Measurements from ENCODE around the gene PCDHGB3. TPM values are rescaled to one million over a fixed set of nuclear protein-coding genes. Genes with fewer than 3 reads are reported as not detected.
"Not testable (repeated sequence)": the region's sequence is repeated elsewhere in the genome, so short reads cannot be mapped to it uniquely, and the experiment has no call there.

Gene PCDHGB3
- total RNA-seq, 1 experiment from 2014 or later = 22.7 TPM

- DNase-seq = no peak
- Histone ChIP-seq H3K4me1 (ENCODE audit: low read length) (no peaks in the 10 kb centered on the region), H3K4me3 (ENCODE audit: low read length) (peak within 1 kb of the TSS; percentile 18; the same call in 1 of the 2 replicates), H3K9me3 (ENCODE audit: low read length) (peaks cover 39% of the 10 kb centered on the region), H3K79me2 (ENCODE audit: low read length) (peaks cover 37% of the 10 kb centered on the region), H4K20me1 (ENCODE audit: insufficient read depth, low read depth, low read length) (no peaks in the 10 kb centered on the region), H2AFZ (ENCODE audit: low read length) (no peak within 1 kb of the TSS), H3K4me2 (ENCODE audit: low read depth, low read length, poor library complexity, severe bottlenecking) (no peak within 1 kb of the TSS), H3K27ac (ENCODE audit: low read length) (no peak within 1 kb of the TSS), H3K36me3 (ENCODE audit: insufficient read depth, low read length) (peaks cover 63% of the 10 kb centered on the region), H3K9ac (ENCODE audit: low read length) (no peak within 1 kb of the TSS), H3K9me2 (replicated peaks; ENCODE audit: insufficient read depth, low read length) (no peaks in the 10 kb centered on the region), H3K27me3 (ENCODE audit: low read length) (no peaks in the 10 kb centered on the region)
Measured at GRCh38 chr5:141382469-141383294, 12.6 kb downstream of the PCDHGB3 start, which contains the start of gene PCDHGA7. Gene PCDHGA7, plus strand, starts transcription at chr5:141382742. Its CDS starts 158 bp downstream, at chr5:141382900.

- DNase-seq = no peak
- H3K36me3 ChIP-seq (ENCODE audit: insufficient read depth, low read length) = peaks cover 62% of the 10 kb centered on the region
- H3K4me3 ChIP-seq (ENCODE audit: low read length) = peak overlapping the region; percentile 18; the same call in 1 of the 2 replicates
- H3K4me1 ChIP-seq (ENCODE audit: low read length) = no peaks in the 10 kb centered on the region
- H3K9me3 ChIP-seq (ENCODE audit: low read length) = peaks cover 40% of the 10 kb centered on the region
- H3K9me2 ChIP-seq (replicated peaks; ENCODE audit: insufficient read depth, low read length) = no peaks in the 10 kb centered on the region
- H3K27me3 ChIP-seq (ENCODE audit: low read length) = no peaks in the 10 kb centered on the region
- no peaks in the 10 kb centered on the region for H4K20me1 ChIP-seq (ENCODE audit: insufficient read depth, low read depth, low read length)
- H3K4me2 ChIP-seq (ENCODE audit: low read depth, low read length, poor library complexity, severe bottlenecking) = no peak overlapping the region
- H3K27ac ChIP-seq (ENCODE audit: low read length) = no peak overlapping the region
- no peak overlapping the region for H3K9ac ChIP-seq (ENCODE audit: low read length)
- H3K79me2 ChIP-seq (ENCODE audit: low read length) = peaks cover 33% of the 10 kb centered on the region
- no peak overlapping the region for H2AFZ ChIP-seq (ENCODE audit: low read length)
Measured at GRCh38 chr5:141383345-141383744, 13.3 kb downstream of the PCDHGB3 start.

GRCh38 chr5:141384471-141385267 is 14.6 kb downstream of the PCDHGB3 start:
- Histone ChIP-seq H3K9ac (ENCODE audit: low read length) (no peak overlapping the region), H3K4me2 (ENCODE audit: low read depth, low read length, poor library complexity, severe bottlenecking) (no peak overlapping the region), H3K9me2 (replicated peaks; ENCODE audit: insufficient read depth, low read length) (no peaks in the 10 kb centered on the region), H3K79me2 (ENCODE audit: low read length) (peaks cover 21% of the 10 kb centered on the region; the same call in 1 of the 2 replicates), H3K4me3 (ENCODE audit: low read length) (no peak overlapping the region), H3K4me1 (ENCODE audit: low read length) (no peaks in the 10 kb centered on the region), H3K9me3 (ENCODE audit: low read length) (peaks cover 38% of the 10 kb centered on the region), H3K36me3 (ENCODE audit: insufficient read depth, low read length) (peaks cover 50% of the 10 kb centered on the region), H3K27ac (ENCODE audit: low read length) (no peak overlapping the region), H2AFZ (ENCODE audit: low read length) (no peak overlapping the region), H4K20me1 (ENCODE audit: insufficient read depth, low read depth, low read length) (no peaks in the 10 kb centered on the region), H3K27me3 (ENCODE audit: low read length) (no peaks in the 10 kb centered on the region)
- DNase-seq = no peak

- not testable (repeated sequence) for DNase-seq; H4K20me1 ChIP-seq (ENCODE audit: insufficient read depth, low read depth, low read length); H3K4me2 ChIP-seq (ENCODE audit: low read depth, low read length, poor library complexity, severe bottlenecking); H3K4me3 ChIP-seq (ENCODE audit: low read length); H3K27ac ChIP-seq (ENCODE audit: low read length); H3K4me1 ChIP-seq (ENCODE audit: low read length); H3K9me2 ChIP-seq (replicated peaks; ENCODE audit: insufficient read depth, low read length); H3K27me3 ChIP-seq (ENCODE audit: low read length); H3K9ac ChIP-seq (ENCODE audit: low read length); H2AFZ ChIP-seq (ENCODE audit: low read length)
- Histone ChIP-seq H3K79me2 (ENCODE audit: low read length) (peaks cover 12% of the 10 kb centered on the region; the same call in 1 of the 2 replicates), H3K9me3 (ENCODE audit: low read length) (peaks cover 26% of the 10 kb centered on the region), H3K36me3 (ENCODE audit: insufficient read depth, low read length) (peaks cover 47% of the 10 kb centered on the region)
Measured at GRCh38 chr5:141387557-141388311, 17.7 kb downstream of the PCDHGB3 start, which contains the start of gene PCDHGB4. Gene PCDHGB4, plus strand, starts transcription at chr5:141387698. Its CDS starts 187 bp downstream, at chr5:141387885.

GRCh38 chr5:141388661-141389060 is 18.6 kb downstream of the PCDHGB3 start:
- Histone ChIP-seq H3K4me2 (ENCODE audit: low read depth, low read length, poor library complexity, severe bottlenecking) (no peak overlapping the region), H3K27me3 (ENCODE audit: low read length) (no peaks in the 10 kb centered on the region), H2AFZ (ENCODE audit: low read length) (no peak overlapping the region), H3K36me3 (ENCODE audit: insufficient read depth, low read length) (peaks cover 41% of the 10 kb centered on the region), H3K9me2 (replicated peaks; ENCODE audit: insufficient read depth, low read length) (no peaks in the 10 kb centered on the region), H3K79me2 (ENCODE audit: low read length) (peaks cover 9% of the 10 kb centered on the region; the same call in 1 of the 2 replicates), H3K4me1 (ENCODE audit: low read length) (no peaks in the 10 kb centered on the region), H3K4me3 (ENCODE audit: low read length) (no peak overlapping the region), H3K9ac (ENCODE audit: low read length) (no peak overlapping the region), H3K9me3 (ENCODE audit: low read length) (peaks cover 24% of the 10 kb centered on the region), H3K27ac (ENCODE audit: low read length) (no peak overlapping the region), H4K20me1 (ENCODE audit: insufficient read depth, low read depth, low read length) (no peaks in the 10 kb centered on the region)
- DNase-seq = no peak

- Histone ChIP-seq H4K20me1 (ENCODE audit: insufficient read depth, low read depth, low read length) (no peaks in the 10 kb centered on the region), H3K9me3 (ENCODE audit: low read length) (peaks cover 23% of the 10 kb centered on the region), H3K36me3 (ENCODE audit: insufficient read depth, low read length) (peaks cover 40% of the 10 kb centered on the region), H3K4me1 (ENCODE audit: low read length) (no peaks in the 10 kb centered on the region), H2AFZ (ENCODE audit: low read length) (no peak overlapping the region), H3K4me3 (ENCODE audit: low read length) (no peak overlapping the region), H3K79me2 (ENCODE audit: low read length) (peaks cover 8% of the 10 kb centered on the region; the same call in 1 of the 2 replicates), H3K4me2 (ENCODE audit: low read depth, low read length, poor library complexity, severe bottlenecking) (no peak overlapping the region), H3K9me2 (replicated peaks; ENCODE audit: insufficient read depth, low read length) (no peaks in the 10 kb centered on the region), H3K9ac (ENCODE audit: low read length) (no peak overlapping the region), H3K27ac (ENCODE audit: low read length) (no peak overlapping the region), H3K27me3 (ENCODE audit: low read length) (no peaks in the 10 kb centered on the region)
- DNase-seq = no peak
Measured at GRCh38 chr5:141389153-141390042, 19.4 kb downstream of the PCDHGB3 start.

- Histone ChIP-seq H3K9ac (ENCODE audit: low read length) (no peak within 1 kb of the TSS), H4K20me1 (ENCODE audit: insufficient read depth, low read depth, low read length) (no peaks in the 10 kb centered on the region), H3K4me1 (ENCODE audit: low read length) (no peaks in the 10 kb centered on the region), H3K4me2 (ENCODE audit: low read depth, low read length, poor library complexity, severe bottlenecking) (no peak within 1 kb of the TSS), H3K9me3 (ENCODE audit: low read length) (peaks cover 19% of the 10 kb centered on the region), H3K27ac (ENCODE audit: low read length) (no peak within 1 kb of the TSS), H3K79me2 (ENCODE audit: low read length) (no peaks in the 10 kb centered on the region), H3K9me2 (replicated peaks; ENCODE audit: insufficient read depth, low read length) (no peaks in the 10 kb centered on the region), H3K4me3 (ENCODE audit: low read length) (no peak within 1 kb of the TSS), H3K36me3 (ENCODE audit: insufficient read depth, low read length) (peaks cover 27% of the 10 kb centered on the region; the same call in 1 of the 2 replicates), H3K27me3 (ENCODE audit: low read length) (no peaks in the 10 kb centered on the region), H2AFZ (ENCODE audit: low read length) (no peak within 1 kb of the TSS)
- DNase-seq = no peak
Measured at GRCh38 chr5:141392429-141393198, 22.6 kb downstream of the PCDHGB3 start, which contains the start of gene PCDHGA8. Gene PCDHGA8, plus strand, starts transcription at chr5:141392633. Its CDS starts 181 bp downstream, at chr5:141392814.
